Upper lobe of left lung (tissue), 4 donors: ENCODE data around the gene MS4A10.

ENCODE experiments used
- EP300 ChIP-seq, 4 donors: sonication (generic); formaldehyde crosslinking; IDR thresholded peaks; one replicate each; pipeline ENCODE4 v1.5.1; 2017; ENCODE audit warnings: antibody characterized with exemption in 4 of 4, control low read depth in 2 of 4
- POLR2A ChIP-seq, 4 donors: fragments of 450-650 bp; IDR thresholded peaks; one replicate each; pipeline ENCODE4 v1.5.1; 2016 to 2017; ENCODE audit warnings: antibody characterized with exemption in 4 of 4, mild to moderate bottlenecking in 2 of 4

- TF ChIP-seq POLR2A (IDR thresholded peaks at IDR 0.05) (no peak), EP300 (IDR thresholded peaks at IDR 0.05) (no peak)
Measured at GRCh38 chr11:60771879-60772525, 13.1 kb upstream of the MS4A10 start.
